Esophagus muscularis mucosa (tissue), 4 donors: ENCODE results near the gene INPP5B.

ENCODE experiments used
- EP300 ChIP-seq: sonication (generic); formaldehyde crosslinking; IDR thresholded peaks from one replicate; pipeline ENCODE4 v1.6.1; 2017; ENCODE audit warnings: antibody characterized with exemption
- POLR2A ChIP-seq: fragments of 450-650 bp; IDR thresholded peaks from one replicate; pipeline ENCODE4 v1.6.1; 2017; ENCODE audit warnings: antibody characterized with exemption, moderate library complexity, mild to moderate bottlenecking, low read depth
- TF ChIP-seq, protein P1 (sequence below), 3 experiments: fragments of 200-600 bp in 2 of 3; fragments of 450-650 bp in 1 of 3; sonication (generic) in 2 of 3; IDR thresholded peaks; one replicate each; pipeline ENCODE4 v1.5.1; 2017 to 2019; ENCODE audit warnings: antibody characterized with exemption in 3 of 3, mild to moderate bottlenecking in 2 of 3, moderate library complexity in 1 of 3

- TF ChIP-seq, protein P1, sequence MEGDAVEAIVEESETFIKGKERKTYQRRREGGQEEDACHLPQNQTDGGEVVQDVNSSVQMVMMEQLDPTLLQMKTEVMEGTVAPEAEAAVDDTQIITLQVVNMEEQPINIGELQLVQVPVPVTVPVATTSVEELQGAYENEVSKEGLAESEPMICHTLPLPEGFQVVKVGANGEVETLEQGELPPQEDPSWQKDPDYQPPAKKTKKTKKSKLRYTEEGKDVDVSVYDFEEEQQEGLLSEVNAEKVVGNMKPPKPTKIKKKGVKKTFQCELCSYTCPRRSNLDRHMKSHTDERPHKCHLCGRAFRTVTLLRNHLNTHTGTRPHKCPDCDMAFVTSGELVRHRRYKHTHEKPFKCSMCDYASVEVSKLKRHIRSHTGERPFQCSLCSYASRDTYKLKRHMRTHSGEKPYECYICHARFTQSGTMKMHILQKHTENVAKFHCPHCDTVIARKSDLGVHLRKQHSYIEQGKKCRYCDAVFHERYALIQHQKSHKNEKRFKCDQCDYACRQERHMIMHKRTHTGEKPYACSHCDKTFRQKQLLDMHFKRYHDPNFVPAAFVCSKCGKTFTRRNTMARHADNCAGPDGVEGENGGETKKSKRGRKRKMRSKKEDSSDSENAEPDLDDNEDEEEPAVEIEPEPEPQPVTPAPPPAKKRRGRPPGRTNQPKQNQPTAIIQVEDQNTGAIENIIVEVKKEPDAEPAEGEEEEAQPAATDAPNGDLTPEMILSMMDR (IDR thresholded peaks at IDR 0.05) = no peak
- TF ChIP-seq EP300 (no peak), POLR2A (no peak)
Observed at GRCh38 chr1:37867784-37868183, 79.1 kb downstream of the INPP5B start.
